Neural cell (in vitro differentiated cells): ENCODE data around the gene EYA2.

Source experiments
- EP300 ChIP-seq: fragments of 450-650 bp; conservative IDR thresholded peaks from 2 replicates; pipeline ENCODE4 v1.6.1; 2014; ENCODE audit warnings: antibody characterized with exemption, mild to moderate bottlenecking, moderate library complexity; ENCODE audit not compliant: poor library complexity, severe bottlenecking
- EZH2 ChIP-seq: fragments of 200-600, 300-800 bp; shearing (Covaris generic), sonication (generic); IDR thresholded peaks from 2 replicates; pipeline ENCODE4 v1.6.1; 2014; ENCODE audit warnings: antibody characterized with exemption, low read length, borderline replicate concordance, mild to moderate bottlenecking; ENCODE audit not compliant: insufficient read depth, poor library complexity, severe bottlenecking
- POLR2AphosphoS5 ChIP-seq: IDR thresholded peaks from 2 replicates; pipeline ENCODE4 v1.6.1; 2012
- RAD21 ChIP-seq: fragments of 450-650 bp; conservative IDR thresholded peaks from 2 replicates; pipeline ENCODE4 v1.6.1; 2014; ENCODE audit warnings: antibody characterized with exemption, mild to moderate bottlenecking, moderate library complexity
- SMC3 ChIP-seq: fragments of 450-650 bp; conservative IDR thresholded peaks from 2 replicates; pipeline ENCODE4 v1.6.1; 2014; ENCODE audit warnings: antibody characterized with exemption, mild to moderate bottlenecking, moderate library complexity; ENCODE audit not compliant: poor library complexity
- TAF1 ChIP-seq: IDR thresholded peaks from 2 replicates; pipeline ENCODE4 v1.6.1; 2012; ENCODE audit warnings: low read depth
- TF ChIP-seq, protein P1 (sequence below): fragments of 450-650 bp; IDR thresholded peaks from 2 replicates; pipeline ENCODE4 v1.5.1; 2014; ENCODE audit warnings: antibody characterized with exemption, mild to moderate bottlenecking, moderate library complexity; ENCODE audit not compliant: poor library complexity, severe bottlenecking
- TF ChIP-seq, protein P2 (sequence below): IDR thresholded peaks from 2 replicates; pipeline ENCODE4 v1.6.1; 2012; ENCODE audit warnings: borderline replicate concordance

DNA sequence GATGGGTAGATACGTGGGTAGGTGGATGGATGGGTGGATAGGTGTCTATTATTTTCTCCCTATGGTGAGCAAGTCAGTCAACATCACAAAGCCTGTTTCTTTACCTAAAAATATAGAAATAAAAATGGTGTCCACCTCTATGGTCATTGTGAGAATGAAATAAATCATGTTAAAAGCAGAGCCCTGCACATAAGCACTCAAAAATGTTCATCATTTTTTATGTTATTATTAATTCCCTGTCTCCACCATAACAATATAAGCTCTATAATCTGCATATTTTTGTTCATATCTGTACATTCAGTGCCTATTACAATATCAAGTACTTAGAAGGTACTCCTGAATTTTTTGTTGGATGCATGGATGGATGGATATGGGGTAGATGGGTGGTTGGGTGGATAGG, 284.2 kb downstream of the EYA2 start:
- TF ChIP-seq, protein P1, sequence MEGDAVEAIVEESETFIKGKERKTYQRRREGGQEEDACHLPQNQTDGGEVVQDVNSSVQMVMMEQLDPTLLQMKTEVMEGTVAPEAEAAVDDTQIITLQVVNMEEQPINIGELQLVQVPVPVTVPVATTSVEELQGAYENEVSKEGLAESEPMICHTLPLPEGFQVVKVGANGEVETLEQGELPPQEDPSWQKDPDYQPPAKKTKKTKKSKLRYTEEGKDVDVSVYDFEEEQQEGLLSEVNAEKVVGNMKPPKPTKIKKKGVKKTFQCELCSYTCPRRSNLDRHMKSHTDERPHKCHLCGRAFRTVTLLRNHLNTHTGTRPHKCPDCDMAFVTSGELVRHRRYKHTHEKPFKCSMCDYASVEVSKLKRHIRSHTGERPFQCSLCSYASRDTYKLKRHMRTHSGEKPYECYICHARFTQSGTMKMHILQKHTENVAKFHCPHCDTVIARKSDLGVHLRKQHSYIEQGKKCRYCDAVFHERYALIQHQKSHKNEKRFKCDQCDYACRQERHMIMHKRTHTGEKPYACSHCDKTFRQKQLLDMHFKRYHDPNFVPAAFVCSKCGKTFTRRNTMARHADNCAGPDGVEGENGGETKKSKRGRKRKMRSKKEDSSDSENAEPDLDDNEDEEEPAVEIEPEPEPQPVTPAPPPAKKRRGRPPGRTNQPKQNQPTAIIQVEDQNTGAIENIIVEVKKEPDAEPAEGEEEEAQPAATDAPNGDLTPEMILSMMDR: no peak
- no peak for TF ChIP-seq TAF1
- no peak for TF ChIP-seq POLR2AphosphoS5
- no peak for TF ChIP-seq EZH2
- TF ChIP-seq EP300: no peak
- no peak for TF ChIP-seq SMC3
- no peak for TF ChIP-seq RAD21
- TF ChIP-seq, protein P2, sequence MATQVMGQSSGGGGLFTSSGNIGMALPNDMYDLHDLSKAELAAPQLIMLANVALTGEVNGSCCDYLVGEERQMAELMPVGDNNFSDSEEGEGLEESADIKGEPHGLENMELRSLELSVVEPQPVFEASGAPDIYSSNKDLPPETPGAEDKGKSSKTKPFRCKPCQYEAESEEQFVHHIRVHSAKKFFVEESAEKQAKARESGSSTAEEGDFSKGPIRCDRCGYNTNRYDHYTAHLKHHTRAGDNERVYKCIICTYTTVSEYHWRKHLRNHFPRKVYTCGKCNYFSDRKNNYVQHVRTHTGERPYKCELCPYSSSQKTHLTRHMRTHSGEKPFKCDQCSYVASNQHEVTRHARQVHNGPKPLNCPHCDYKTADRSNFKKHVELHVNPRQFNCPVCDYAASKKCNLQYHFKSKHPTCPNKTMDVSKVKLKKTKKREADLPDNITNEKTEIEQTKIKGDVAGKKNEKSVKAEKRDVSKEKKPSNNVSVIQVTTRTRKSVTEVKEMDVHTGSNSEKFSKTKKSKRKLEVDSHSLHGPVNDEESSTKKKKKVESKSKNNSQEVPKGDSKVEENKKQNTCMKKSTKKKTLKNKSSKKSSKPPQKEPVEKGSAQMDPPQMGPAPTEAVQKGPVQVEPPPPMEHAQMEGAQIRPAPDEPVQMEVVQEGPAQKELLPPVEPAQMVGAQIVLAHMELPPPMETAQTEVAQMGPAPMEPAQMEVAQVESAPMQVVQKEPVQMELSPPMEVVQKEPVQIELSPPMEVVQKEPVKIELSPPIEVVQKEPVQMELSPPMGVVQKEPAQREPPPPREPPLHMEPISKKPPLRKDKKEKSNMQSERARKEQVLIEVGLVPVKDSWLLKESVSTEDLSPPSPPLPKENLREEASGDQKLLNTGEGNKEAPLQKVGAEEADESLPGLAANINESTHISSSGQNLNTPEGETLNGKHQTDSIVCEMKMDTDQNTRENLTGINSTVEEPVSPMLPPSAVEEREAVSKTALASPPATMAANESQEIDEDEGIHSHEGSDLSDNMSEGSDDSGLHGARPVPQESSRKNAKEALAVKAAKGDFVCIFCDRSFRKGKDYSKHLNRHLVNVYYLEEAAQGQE: no peak
